Measurements from ENCODE around the gene RASSF4.

RASSF4 gene

DNA sequence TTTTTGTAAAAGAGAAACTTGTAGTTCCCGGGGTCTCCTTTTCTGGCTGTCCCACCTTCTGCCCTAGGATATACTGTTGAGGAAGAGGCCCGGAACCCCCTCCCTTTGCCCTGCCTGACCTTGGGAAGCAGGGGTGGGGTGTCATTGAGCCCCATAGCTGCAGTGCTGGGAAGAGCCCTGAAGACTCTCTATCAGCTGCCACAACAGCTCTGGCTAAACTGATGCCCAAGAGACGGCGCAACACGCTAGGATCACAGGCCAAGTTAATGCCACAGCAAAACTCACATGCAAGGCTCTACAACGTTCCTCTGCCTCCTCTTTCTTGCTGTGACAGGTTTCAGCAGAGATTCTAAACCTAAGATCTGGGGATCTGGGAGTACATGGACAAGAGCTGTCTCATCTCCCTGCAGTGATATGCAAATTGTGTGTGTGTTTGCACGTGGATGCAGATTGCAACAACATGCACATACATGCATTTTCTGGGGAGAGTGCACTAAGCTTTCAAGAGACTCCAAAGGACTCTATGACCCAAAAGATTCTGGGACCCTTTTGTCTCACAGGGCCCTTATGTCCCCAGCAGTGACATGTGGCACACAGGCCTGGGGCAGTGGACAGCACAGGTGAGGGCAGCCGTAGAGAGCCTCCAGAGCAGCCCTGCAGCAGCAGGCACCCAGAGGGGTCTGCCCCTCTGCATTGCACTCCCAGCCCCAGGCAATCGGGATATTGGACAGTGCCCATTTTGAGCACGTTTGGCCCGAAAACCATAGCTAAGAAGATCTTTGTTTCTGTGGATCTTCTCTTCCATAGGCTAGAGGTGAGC lies 2.5 kb downstream of the RASSF4 start:
- in situ Hi-C loops (cut with MboI; ENCODE audit: low sequenced_read_pairs): loop anchor here (25.0 kb wide), 1 partner anchor 1550 kb away; the partner anchor contains the start of gene HNRNPF

DNA sequence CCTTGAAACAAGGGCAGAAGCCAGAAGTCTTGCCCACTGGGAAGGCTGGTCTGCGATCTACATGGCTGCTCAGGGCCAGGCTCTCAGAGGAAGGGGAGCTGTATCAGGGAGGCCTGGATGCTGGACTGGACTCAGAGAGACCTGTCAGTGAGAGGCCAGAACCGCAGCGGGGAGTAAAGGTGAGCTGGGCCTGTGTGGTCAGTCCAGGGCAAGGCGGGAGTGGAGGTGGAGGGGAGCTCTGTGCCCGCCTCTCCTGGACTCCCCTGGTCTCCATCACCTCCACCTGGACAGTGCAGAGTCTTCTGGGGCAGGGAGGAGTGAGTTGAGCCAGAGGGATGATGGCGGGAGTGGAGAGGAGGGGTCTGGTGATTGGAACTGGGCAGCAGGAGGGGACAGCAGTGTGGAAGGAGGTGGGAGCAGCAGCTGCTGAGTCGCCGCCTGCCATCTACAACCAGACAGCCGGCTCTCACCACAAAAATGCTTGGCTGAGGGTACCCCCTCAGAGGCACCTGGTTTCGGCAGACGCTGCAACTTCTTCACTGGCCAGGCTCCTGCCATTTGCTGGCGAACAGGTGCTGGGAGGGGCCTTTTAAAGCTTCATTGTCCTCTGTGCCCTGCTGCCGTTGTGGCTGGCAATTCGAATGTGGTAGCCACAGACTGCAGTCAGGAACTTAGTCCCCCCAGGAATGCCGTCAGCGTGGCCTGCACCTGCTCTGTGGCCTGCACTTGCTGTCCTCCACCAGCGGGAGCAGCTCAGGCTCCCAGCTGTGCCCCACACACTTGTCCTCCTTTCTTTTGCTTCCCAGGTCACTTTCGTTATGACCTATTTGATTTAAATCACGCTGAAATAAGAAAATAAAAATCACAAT lies 3.5 kb downstream of the RASSF4 start:
- in situ Hi-C loops (cut with MboI; ENCODE audit: low sequenced_read_pairs): loop anchor here (25.0 kb wide), 1 partner anchor 1551 kb away; the partner anchor contains the start of gene HNRNPF

DNA sequence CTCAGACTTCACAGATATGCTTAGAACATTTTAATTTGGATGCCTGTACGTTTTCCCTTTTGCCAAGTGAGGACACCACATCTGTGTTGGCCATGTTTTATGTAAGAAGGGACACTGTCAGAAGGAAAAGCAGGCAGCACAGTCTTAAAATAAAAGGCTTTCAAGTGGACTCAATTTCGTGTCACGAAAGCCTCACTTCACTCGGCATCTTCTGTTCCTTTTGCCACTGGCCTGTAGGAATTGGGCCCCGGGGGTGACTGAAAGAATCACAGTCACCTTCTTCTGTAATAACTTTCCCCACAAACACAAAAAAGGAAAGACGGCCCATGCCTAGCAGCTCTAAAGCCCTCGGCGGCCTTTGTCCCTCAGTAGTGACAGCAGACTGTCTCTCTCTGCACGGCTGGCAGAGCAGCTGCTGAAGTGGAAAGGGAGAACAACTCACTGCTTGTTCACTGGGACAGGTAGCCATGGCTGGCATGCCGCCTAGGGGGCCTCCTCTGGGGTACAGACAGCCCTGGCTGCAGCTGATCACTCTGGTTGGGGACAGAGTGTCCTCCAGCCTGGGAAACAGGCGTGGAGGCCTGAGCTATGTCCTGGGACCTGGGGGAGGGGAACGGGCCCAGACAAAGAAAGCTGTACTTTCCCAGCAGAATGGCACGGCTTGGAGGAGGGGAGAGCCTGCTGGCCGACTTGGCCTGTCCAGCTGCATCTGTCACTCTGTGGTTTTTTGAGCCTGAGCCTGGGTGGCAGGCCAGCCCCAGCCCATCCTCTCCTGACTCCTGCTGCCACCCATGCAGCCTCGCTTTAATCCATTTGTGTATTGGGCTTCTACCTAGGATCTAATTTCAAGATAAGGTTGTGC lies 4.4 kb downstream of the RASSF4 start:
- in situ Hi-C loops (cut with MboI; ENCODE audit: low sequenced_read_pairs): loop anchor here (25.0 kb wide), 1 partner anchor 1552 kb away; the partner anchor contains the start of gene HNRNPF

DNA sequence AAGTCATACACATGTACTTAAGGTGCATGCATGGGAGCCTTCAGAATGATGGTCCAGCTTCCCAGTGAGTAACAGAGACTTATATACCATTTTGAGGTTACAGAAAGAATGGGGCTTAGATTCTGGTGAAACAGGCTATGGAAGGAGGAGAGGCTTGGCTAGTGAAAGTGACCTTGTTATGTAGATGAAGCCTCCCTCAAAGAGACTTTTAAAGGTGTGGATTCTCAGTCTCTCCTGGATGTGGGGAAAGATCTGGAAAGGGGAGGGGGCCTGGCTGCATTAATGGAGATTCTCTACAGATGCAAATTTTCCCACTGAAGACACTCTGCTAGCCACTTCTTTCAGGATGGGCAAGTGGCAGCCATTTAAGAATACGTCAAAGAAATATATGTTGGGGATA lies 5.5 kb downstream of the RASSF4 start:
- in situ Hi-C loops (cut with MboI; ENCODE audit: low sequenced_read_pairs): loop anchor here (25.0 kb wide), 1 partner anchor 1553 kb away; the partner anchor contains the start of gene HNRNPF

DNA sequence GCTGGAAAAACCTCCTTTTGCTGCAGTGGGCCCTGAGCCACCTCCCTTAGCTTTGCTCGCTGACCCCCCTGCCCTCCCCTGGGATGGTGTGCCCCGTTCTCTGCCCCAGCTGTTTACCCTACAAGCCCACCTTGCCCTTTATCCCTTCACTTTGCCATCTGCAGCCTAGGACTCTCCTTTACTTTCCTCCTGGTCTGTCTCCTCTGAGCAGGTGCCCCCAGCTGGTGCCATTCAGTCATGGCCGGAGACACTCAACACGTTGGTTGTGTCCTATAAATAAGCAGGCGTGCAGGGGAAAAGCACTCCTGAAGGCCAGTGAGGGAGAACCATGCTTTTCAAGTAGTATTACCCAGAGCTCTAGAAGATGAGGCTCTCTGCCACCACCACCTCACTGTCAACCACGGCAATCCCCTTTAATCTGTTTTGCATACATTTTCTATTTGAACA lies 6.1 kb downstream of the RASSF4 start:
- in situ Hi-C loops (cut with MboI; ENCODE audit: low sequenced_read_pairs): loop anchor here (25.0 kb wide), 1 partner anchor 1553 kb away; the partner anchor contains the start of gene HNRNPF

DNA sequence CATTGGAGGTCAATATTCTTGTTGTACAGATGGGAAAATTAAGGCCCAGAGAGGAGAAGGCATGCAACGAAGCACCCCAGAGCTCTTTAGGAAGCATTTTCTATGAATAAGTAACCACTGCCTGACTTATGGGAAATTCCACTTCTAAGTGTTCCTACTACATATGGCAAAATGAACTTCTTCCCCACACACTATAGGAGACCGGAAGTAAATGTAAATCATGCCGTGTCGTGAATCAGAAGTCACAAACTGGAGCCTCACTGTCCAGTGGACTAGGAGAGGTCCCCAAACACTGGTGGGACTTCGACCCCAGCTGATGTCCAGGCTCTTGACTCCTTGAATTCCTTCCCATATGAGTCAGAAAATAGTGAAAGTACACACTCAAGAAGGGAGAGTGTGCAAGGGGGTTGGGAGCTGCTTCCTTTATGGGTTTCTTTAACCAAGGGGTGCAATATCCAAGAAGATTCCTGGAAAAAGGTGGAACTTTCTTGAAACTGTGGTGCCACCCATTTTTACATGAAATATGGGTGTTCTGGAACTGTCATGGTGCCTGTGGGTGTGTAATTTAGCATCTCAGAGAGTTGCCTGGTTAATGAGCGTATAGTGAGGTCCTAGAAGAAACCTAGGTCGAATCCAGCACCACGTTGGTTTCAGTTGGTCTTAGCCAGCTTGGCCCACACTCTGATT lies 6.7 kb downstream of the RASSF4 start:
- in situ Hi-C loops (cut with MboI; ENCODE audit: low sequenced_read_pairs): loop anchor here (25.0 kb wide), 1 partner anchor 1554 kb away; the partner anchor contains the start of gene HNRNPF

DNA sequence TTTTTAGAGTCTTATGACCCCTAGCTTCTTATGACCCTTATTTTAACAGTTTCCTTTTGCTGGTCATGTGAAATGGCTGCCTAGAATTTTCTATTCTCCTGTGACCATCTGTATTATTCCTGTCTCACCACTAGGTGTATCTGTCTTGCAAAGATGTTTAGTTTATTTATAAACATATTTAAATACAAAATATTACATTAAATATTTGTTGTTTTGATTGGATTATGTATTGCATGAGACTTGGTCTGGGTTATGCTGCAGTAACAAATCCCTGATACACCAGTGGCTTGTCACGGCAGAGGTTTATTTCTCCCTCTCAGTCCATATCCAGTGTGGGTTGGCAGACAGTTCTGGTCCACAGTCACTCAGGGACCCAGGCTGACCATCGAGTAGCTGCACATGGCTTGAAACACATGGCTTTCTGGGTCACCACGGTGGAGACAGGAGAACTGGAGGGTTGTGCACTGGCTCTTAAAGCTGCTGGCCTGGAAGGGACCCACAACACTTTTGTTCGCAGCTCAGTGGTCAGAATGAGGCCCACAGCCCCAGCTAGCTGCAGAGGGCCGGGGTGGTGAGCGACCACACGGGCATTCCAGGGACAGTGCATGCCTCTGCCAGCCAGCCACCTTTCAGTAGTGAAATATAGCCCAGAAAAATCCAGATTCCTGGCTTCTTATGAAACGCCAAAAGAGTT lies 7.4 kb downstream of the RASSF4 start:
- in situ Hi-C loops (cut with MboI; ENCODE audit: low sequenced_read_pairs): loop anchor here (25.0 kb wide), 1 partner anchor 1555 kb away; the partner anchor contains the start of gene HNRNPF

DNA sequence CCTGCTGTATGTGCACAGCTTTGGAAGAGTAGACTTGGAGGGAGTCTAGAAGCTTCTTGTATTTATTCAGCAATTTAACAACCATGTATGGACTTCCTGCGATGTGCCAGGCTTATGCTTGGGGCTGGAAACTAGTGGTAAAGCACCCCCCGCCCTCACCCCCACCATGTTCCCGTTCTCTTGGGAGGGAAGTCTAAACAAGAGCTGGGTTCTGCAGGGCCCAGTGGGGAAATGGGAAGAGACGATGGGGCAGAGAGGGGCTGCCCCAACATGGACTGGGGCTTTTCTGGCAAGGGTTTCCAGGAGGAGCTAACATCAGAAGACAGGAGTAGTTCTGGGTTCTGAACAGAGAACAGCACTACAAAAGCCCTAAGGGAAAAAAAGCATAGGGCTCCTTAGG lies 8.0 kb downstream of the RASSF4 start:
- in situ Hi-C loops (cut with MboI; ENCODE audit: low sequenced_read_pairs): loop anchor here (25.0 kb wide), 1 partner anchor 1555 kb away; the partner anchor contains the start of gene HNRNPF

DNA sequence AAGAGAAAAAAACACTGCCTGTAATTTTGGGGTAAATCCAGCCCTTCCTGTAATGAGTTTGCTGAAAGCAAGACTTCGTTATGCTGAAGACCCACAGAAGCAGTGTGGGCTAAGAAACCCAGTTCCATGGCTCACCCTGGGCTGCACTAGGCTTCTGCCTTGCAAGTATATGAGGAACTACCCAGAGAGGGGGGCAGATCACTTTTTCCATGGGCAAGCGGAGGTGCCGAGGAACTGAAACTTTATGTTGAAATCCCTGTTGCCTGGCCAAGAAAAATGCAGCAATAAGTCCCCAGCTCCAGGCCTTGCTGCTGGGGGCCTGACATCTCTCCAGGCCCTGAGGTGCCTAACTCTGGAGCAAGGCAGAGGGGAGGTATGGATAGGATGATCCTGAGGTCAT lies 8.5 kb downstream of the RASSF4 start:
- in situ Hi-C loops (cut with MboI; ENCODE audit: low sequenced_read_pairs): loop anchor here (25.0 kb wide), 1 partner anchor 1556 kb away; the partner anchor contains the start of gene HNRNPF

DNA sequence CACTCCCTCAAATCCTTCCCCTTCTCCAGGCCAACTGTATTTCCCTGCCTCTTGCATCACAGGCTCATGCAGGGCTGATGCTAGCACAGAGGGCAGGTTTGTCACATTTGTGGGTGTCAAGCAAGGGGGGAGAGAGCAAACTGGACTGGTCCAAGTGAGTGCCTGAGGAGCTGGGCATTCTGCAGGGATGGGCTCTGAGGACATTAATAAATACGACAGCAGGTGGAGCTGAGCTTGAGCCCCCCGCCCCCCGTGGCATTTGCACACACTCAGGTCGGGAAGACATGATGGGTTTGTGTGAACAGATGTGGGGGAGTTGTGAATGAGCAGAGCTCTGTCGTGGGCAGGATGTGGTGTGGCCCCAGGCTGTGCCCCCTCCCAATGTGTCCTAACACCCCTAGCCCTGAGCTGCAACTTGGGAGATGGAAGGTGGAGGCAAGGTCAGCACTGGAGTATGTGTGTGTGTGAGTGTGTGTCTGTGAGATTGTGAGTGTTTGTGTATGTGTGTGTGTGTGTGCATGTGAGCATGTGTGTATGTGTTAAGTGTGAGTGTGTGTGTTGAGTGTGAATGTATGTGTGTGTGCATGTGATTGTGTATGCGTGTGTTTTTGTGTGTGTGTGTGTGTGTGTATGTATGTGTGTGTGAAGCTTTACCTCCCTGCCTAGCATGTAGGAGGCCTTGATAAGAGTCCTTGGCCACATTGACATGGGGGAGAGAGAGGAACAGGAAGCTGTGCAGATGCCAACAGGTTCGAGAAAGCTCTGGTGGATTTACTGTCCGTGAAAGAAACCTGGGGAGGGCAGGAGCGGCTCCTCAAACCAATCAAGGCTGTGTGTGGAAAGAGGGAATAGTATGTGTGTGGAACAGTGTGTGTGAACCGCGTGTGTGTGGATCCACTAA lies 9.1 kb downstream of the RASSF4 start:
- in situ Hi-C loops (cut with MboI; ENCODE audit: low sequenced_read_pairs): loop anchor here (25.0 kb wide), 1 partner anchor 1556 kb away; the partner anchor contains the start of gene HNRNPF

DNA sequence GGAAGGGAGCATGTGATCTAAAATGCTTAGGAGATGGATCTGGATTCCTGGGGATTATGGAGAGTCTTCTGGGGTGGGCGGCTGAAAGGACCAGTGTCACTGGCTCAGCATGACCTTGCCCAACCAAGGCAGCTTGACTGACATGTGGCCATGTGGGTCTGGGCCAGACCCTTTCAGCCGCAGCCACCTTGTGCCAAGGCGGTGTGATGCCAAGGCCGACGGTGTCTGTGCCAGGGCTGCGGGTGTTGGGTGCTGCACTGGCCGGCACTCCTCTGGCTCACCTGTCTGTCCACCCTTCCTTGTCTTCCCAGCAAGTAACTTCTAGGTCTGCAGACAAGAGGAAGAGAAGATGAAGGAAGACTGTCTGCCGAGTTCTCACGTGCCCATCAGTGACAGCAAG lies 10.3 kb downstream of the RASSF4 start:
- in situ Hi-C loops (cut with MboI; ENCODE audit: low sequenced_read_pairs): loop anchor here (25.0 kb wide), 1 partner anchor 1558 kb away; the partner anchor contains the start of gene HNRNPF

DNA sequence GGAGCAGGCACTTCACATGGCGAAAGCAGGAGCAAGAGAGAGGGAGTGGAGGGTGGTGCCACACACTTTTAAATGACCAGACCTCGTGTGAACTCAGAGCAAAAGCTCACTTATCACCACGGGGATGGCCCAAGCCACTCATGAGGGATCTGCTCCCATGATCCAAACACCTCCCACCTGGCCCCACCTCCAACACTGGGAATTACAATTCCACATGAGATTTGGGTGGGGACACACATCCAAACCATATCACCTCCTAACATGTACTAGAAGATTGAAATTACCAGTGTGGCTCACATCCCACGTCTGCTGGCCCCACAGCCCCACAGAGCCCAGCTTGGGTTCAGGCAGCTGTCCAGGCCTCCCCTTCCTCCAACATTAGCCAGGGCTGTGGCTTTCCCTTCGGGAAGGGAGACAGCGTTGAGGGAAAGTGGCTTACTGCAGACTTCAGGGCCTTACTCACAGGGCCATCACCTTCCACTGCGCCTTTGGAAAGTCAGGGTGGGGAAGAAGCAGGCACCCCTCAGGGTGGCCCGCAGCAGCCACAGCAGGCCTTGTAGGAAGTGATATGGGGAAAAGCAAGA lies 11.3 kb downstream of the RASSF4 start:
- in situ Hi-C loops (cut with MboI; ENCODE audit: low sequenced_read_pairs): loop anchor here (25.0 kb wide), 1 partner anchor 1559 kb away; the partner anchor contains the start of gene HNRNPF

DNA sequence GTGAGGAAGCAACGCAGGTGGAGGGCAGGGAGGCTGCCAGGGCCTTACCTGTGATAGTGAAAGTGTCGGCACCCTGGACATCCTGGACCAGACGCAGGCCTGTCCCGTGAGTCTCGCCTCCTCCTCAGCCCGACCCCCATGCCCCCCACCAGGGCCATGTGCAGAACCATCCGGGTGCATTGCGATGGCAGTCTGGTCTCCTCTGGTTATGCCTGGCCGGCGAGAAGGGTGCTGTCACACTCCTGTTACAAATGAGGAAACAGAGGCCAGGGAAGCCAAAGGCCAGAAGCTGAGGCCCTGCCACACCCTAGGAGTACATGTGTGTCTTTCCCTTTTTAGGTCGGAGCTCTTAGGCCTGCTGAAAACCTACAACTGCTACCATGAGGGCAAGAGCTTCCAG lies 11.8 kb downstream of the RASSF4 start:
- in situ Hi-C loops (cut with MboI; ENCODE audit: low sequenced_read_pairs): loop anchor here (25.0 kb wide), 1 partner anchor 1559 kb away; the partner anchor contains the start of gene HNRNPF

DNA sequence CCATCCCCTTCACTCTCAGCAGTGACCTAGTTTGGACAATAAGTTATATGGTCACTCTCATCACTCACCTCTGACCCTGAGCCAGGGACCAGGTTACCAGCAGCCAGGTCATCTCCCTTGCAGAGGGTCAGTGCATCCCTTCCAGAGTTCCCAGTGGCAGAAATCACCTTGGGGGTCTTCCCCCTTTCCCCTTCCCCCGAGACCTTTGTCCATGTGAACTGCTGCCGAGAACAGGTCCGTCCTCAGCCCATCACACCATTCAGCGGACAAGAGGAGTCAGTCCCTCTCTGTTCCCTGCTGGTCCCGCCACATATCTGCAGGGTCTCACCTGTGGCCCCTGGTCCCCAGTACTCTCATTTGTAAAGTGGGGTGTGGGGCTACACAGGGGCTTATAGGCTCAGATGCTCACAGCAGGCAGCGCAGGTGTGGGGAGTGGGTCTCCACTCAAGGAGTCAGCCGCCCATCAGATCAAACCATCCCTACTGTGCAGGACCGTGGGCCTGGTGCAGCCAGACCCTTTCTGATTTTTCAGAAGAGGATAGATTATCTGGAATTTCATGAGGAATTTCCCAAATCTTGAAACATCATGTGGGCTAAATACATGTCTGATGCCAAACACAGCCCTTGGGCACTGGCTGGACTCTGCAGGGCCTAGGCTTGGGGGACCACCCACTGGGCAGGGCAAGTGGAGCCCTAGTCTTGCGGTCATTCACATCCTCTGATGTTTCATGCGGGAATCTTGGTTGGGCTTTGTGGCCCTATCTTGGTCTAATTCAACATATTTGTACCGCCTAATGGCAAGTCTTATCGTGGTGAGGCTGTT lies 12.5 kb downstream of the RASSF4 start:
- in situ Hi-C loops (cut with MboI; ENCODE audit: low sequenced_read_pairs): loop anchor here (25.0 kb wide), 1 partner anchor 1560 kb away; the partner anchor contains the start of gene HNRNPF

DNA sequence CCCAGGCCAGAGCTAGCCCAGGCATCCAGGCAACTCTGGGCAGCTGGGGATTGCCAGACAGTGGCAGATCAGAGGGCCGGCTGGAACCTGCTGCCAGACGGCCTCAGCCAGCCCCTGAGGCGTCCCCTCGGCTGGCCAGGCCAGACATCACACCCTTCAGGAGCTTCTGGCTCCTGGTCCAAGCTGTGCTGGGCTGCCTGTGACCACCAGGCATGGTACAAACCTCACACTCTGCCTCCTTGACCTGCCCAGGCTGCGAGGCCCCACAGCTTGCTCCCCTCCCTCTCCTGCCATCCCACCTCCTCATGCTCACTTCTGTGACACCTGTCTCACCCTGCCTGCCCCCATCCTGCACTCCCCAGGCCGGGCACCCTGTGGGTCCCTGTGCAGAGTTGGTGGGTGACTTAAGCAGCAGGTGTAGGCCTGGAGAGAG lies 13.3 kb downstream of the RASSF4 start:
- in situ Hi-C loops (cut with MboI; ENCODE audit: low sequenced_read_pairs): loop anchor here (25.0 kb wide), 1 partner anchor 1561 kb away; the partner anchor contains the start of gene HNRNPF

All from HL-60/S4 treated with retinoic acid at 250 ng/mL for 4 days and 3 days (cell line).